K562 (cell line): ENCODE data around the gene KIF23. TPM values are rescaled to one million over a fixed set of nuclear protein-coding genes. Genes with fewer than 3 reads are reported as not detected.

Source experiments
- CREM ChIP-seq: IDR thresholded peaks from 2 replicates; pipeline ENCODE4 v1.6.1; 2014; ENCODE audit warnings: antibody characterized with exemption, low read depth
- CTBP1 ChIP-seq: fragments of 450-650 bp; IDR thresholded peaks from 2 replicates; pipeline ENCODE4 v1.6.1; 2016; ENCODE audit warnings: borderline replicate concordance
- HDAC6 ChIP-seq: IDR thresholded peaks from 2 replicates; pipeline ENCODE4 v1.6.1; 2012; ENCODE audit warnings: low read depth, mild to moderate bottlenecking, control low read depth, inconsistent platforms, low read length, moderate library complexity
- NCOR1 ChIP-seq: fragments of 450-650 bp; IDR thresholded peaks from 2 replicates; pipeline ENCODE4 v1.6.1; 2016; ENCODE audit warnings: mild to moderate bottlenecking, moderate library complexity
- POLR2AphosphoS2 ChIP-seq: IDR thresholded peaks from 2 replicates; pipeline ENCODE4 v1.6.1; 2012; ENCODE audit warnings: low read length, improper control_type of control experiment
- TOE1 ChIP-seq, 2 experiments: fragments of 450-650 bp in 1 of 2; sonication (generic) in 1 of 2; formaldehyde crosslinking in 1 of 2; IDR thresholded peaks; 2 replicates each; pipeline versions ENCODE4 v1.7.1 to v1.8.0; 2016 to 2022; ENCODE audit warnings: borderline replicate concordance in 2 of 2, mild to moderate bottlenecking in 2 of 2, antibody characterized with exemption in 1 of 2, inconsistent platforms in 1 of 2, low read depth in 1 of 2, missing genetic modification reagents in 1 of 2, moderate library complexity in 1 of 2
- ZFPM2 ChIP-seq: fragments of 250-450 bp; sonication (Bioruptor Pico); IDR thresholded peaks from 2 replicates; pipeline ENCODE4 v1.5.1; 2022; ENCODE audit warnings: mild to moderate bottlenecking
- ZNF707 ChIP-seq: fragments of 250-450 bp; sonication (Bioruptor Pico); conservative IDR thresholded peaks from 2 replicates; pipeline ENCODE4 v1.8.0; 2022; ENCODE audit warnings: inconsistent platforms, mild to moderate bottlenecking, moderate library complexity
- polyA plus RNA-seq, 8 experiments: library from polyadenylated mRNA; depleted of rRNA in 4 of 8; stranded (reverse) in 5 of 8; unstranded in 3 of 8; fragments of >200 nt; fragmentation: Nextera tagmentation in 2 of 8; fragmentation: Illumina TruSeq in 1 of 8; extraction: Ambion mirVana in 2 of 8; extraction: Trizol in 1 of 8; gene quantifications; 2 replicates each; pipeline versions ENCODE4 v1.2.1 to v1.2.3, GENCODE V29; 2011 to 2014; ENCODE audit warnings: inconsistent platforms in 1 of 8, missing spikeins in 1 of 8
- total RNA-seq, 7 experiments: library from RNA; depleted of rRNA in 6 of 7; stranded (reverse); fragments of >200 nt in 6 of 7; fragmentation: Illumina TruSeq in 2 of 7; extraction: Trizol in 2 of 7; gene quantifications; 2 replicates each; pipeline versions ENCODE4 v1.2.1 to v1.2.3, GENCODE V29; 2011 to 2021; ENCODE audit warnings: low replicate concordance in 1 of 7
- TF ChIP-seq, protein P1 (sequence below): fragments of 250-450 bp; sonication (Bioruptor Pico); IDR thresholded peaks from 2 replicates; pipeline ENCODE4 v1.4.0; 2020; ENCODE audit warnings: mild to moderate bottlenecking, moderate library complexity, borderline replicate concordance
- TF ChIP-seq, protein P2 (sequence below), 2 experiments: fragments of 450-650 bp in 1 of 2; sonication (generic) in 1 of 2; formaldehyde crosslinking in 1 of 2; IDR thresholded peaks; 2 replicates each; pipeline versions ENCODE4 v1.7.1 to v1.9.0; 2016 to 2022; ENCODE audit warnings: inconsistent platforms in 1 of 2, mild to moderate bottlenecking in 1 of 2, missing genetic modification reagents in 1 of 2
- TF ChIP-seq, protein P3 (sequence below): sonication (generic); formaldehyde crosslinking; IDR thresholded peaks from 2 replicates; pipeline ENCODE4 v1.8.0; 2022; ENCODE audit warnings: mild to moderate bottlenecking, missing genetic modification reagents, borderline replicate concordance

KIF23 gene
- total and polyA plus RNA-seq, 9 of the 15 experiments (the other 6 are each of a cell fraction or from before 2014, with no cell fraction given), result 29.4 to 58.2 (median 41.9) TPM

DNA sequence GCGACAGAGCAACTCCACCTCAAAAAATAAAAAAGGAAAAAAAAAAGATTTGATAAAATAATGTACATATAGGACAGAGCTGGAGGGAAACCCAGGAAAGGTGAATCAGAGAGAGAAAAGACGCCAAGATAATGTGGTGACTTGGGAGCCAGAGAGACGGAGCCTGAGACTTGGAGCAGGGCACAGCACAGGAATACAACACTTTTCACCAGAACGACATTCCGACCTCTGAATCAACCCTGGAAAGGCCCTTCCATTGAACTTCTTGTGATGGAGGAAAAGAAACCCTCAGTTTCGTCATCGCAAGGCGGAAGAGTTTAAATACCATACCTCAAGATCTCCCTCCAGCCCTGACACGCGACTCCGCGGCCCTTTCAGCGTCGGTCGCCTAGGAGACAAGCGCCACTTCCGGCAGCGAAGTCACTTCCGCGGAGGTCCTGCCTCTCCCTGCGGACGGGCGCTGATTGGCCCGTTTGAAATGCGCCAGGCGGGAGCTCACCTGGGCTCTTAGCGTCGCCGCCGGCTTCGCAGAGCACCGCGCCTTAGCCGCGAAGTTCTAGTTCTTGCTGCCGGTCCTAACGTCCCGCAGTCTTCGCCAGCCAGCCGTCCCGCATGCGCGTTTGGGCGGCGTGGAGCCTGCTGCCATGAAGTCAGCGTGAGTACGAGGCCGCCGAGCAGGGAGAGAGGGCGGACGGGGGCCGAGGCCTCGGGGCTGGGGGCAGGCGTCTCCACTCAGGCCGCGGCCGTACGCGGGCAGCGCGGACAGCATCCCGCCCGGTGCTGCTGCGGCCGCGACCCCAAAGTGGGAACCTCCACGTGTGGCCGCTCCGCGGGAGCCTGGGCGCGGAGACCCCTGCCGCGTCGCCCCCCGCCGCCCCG lies at the start of gene KIF23 (continued):
- no peak for TF ChIP-seq HDAC6
- TF ChIP-seq, protein P1, sequence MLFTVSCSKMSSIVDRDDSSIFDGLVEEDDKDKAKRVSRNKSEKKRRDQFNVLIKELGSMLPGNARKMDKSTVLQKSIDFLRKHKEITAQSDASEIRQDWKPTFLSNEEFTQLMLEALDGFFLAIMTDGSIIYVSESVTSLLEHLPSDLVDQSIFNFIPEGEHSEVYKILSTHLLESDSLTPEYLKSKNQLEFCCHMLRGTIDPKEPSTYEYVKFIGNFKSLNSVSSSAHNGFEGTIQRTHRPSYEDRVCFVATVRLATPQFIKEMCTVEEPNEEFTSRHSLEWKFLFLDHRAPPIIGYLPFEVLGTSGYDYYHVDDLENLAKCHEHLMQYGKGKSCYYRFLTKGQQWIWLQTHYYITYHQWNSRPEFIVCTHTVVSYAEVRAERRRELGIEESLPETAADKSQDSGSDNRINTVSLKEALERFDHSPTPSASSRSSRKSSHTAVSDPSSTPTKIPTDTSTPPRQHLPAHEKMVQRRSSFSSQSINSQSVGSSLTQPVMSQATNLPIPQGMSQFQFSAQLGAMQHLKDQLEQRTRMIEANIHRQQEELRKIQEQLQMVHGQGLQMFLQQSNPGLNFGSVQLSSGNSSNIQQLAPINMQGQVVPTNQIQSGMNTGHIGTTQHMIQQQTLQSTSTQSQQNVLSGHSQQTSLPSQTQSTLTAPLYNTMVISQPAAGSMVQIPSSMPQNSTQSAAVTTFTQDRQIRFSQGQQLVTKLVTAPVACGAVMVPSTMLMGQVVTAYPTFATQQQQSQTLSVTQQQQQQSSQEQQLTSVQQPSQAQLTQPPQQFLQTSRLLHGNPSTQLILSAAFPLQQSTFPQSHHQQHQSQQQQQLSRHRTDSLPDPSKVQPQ, result no peak
- TF ChIP-seq ZFPM2 (CRISPR knock-in tag), result no peak
- TF ChIP-seq, protein P2, sequence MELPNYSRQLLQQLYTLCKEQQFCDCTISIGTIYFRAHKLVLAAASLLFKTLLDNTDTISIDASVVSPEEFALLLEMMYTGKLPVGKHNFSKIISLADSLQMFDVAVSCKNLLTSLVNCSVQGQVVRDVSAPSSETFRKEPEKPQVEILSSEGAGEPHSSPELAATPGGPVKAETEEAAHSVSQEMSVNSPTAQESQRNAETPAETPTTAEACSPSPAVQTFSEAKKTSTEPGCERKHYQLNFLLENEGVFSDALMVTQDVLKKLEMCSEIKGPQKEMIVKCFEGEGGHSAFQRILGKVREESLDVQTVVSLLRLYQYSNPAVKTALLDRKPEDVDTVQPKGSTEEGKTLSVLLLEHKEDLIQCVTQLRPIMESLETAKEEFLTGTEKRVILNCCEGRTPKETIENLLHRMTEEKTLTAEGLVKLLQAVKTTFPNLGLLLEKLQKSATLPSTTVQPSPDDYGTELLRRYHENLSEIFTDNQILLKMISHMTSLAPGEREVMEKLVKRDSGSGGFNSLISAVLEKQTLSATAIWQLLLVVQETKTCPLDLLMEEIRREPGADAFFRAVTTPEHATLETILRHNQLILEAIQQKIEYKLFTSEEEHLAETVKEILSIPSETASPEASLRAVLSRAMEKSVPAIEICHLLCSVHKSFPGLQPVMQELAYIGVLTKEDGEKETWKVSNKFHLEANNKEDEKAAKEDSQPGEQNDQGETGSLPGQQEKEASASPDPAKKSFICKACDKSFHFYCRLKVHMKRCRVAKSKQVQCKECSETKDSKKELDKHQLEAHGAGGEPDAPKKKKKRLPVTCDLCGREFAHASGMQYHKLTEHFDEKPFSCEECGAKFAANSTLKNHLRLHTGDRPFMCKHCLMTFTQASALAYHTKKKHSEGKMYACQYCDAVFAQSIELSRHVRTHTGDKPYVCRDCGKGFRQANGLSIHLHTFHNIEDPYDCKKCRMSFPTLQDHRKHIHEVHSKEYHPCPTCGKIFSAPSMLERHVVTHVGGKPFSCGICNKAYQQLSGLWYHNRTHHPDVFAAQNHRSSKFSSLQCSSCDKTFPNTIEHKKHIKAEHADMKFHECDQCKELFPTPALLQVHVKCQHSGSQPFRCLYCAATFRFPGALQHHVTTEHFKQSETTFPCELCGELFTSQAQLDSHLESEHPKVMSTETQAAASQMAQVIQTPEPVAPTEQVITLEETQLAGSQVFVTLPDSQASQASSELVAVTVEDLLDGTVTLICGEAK (IDR thresholded peaks at IDR 0.05), result peak; percentile 92
- TF ChIP-seq, protein P2 (CRISPR knock-in tag; IDR thresholded peaks at IDR 0.05), result no peak
- TF ChIP-seq NCOR1, result no peak
- TF ChIP-seq POLR2AphosphoS2, result no peak
- TF ChIP-seq TOE1 (IDR thresholded peaks at IDR 0.05; ENCODE audit: borderline replicate concordance), result no peak
- TF ChIP-seq TOE1 (CRISPR knock-in tag; IDR thresholded peaks at IDR 0.05; ENCODE audit: borderline replicate concordance, low read depth), result no peak
- TF ChIP-seq CREM, result peak; percentile 92
- peak; percentile 63 for TF ChIP-seq CTBP1
- TF ChIP-seq, protein P3, sequence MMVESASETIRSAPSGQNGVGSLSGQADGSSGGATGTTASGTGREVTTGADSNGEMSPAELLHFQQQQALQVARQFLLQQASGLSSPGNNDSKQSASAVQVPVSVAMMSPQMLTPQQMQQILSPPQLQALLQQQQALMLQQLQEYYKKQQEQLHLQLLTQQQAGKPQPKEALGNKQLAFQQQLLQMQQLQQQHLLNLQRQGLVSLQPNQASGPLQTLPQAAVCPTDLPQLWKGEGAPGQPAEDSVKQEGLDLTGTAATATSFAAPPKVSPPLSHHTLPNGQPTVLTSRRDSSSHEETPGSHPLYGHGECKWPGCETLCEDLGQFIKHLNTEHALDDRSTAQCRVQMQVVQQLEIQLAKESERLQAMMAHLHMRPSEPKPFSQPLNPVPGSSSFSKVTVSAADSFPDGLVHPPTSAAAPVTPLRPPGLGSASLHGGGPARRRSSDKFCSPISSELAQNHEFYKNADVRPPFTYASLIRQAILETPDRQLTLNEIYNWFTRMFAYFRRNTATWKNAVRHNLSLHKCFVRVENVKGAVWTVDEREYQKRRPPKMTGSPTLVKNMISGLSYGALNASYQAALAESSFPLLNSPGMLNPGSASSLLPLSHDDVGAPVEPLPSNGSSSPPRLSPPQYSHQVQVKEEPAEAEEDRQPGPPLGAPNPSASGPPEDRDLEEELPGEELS, result no peak; the same call in 1 of the 2 replicates
- no peak for TF ChIP-seq ZNF707 (CRISPR knock-in tag)
